Adipocyte (in vitro differentiated cells): Measurements from ENCODE around the gene SLC17A2.
"Not testable (repeated sequence)": the region's sequence is repeated elsewhere in the genome, so short reads cannot be mapped to it uniquely, and the experiment has no call there.

Experiments used
- DNase-seq: peaks from one replicate; pipeline ENCODE4 v3.0.0-alpha.2; 2015; ENCODE audit warnings: low read depth
- H3K27me3 ChIP-seq: replicated peaks from 2 replicates; pipeline ENCODE4 v1.7.0; 2013; ENCODE audit warnings: mild to moderate bottlenecking, low read length, moderate library complexity; ENCODE audit not compliant: control insufficient read depth, insufficient read depth
- H3K36me3 ChIP-seq: 2 replicates; pipeline ENCODE4 v1.7.0; 2013; ENCODE audit warnings: low read length, mild to moderate bottlenecking, moderate library complexity; ENCODE audit not compliant: control insufficient read depth, insufficient read depth, severe bottlenecking
- H3K4me1 ChIP-seq: 2 replicates; pipeline ENCODE4 v1.7.0; 2013; ENCODE audit warnings: mild to moderate bottlenecking, low read length, moderate library complexity; ENCODE audit not compliant: control insufficient read depth, insufficient read depth
- H3K4me3 ChIP-seq: 2 replicates; pipeline ENCODE4 v1.7.0; 2013; ENCODE audit warnings: mild to moderate bottlenecking, low read length, moderate library complexity
- H3K9ac ChIP-seq: 2 replicates; pipeline ENCODE4 v1.7.0; 2013; ENCODE audit warnings: mild to moderate bottlenecking, low read length, moderate library complexity
- H3K9me3 ChIP-seq: 2 replicates; pipeline ENCODE4 v1.7.0; 2013; ENCODE audit warnings: mild to moderate bottlenecking, low read length, moderate library complexity; ENCODE audit not compliant: control insufficient read depth

The SLC17A2 gene

DNA sequence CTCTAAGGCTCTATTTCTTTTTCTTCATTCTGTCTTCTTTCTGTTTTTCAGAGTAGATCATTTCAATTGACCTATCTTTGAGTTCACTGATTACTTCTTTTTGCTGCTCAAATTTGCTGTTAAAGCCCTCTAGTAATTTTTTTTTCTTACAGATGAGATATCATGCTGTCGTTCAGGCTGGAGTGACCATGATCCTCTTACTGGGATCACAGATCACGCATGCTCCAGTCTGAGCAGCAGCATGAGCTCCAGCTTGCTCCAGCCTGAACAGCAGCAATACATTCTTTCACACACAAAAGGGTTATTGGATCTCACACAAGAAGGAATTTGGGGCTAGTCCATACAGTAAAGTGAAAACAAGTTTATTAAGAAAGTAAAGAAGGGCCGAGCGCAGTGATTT, 19.8 kb upstream of the SLC17A2 start:
- Histone ChIP-seq H3K36me3 (no peaks in the 10 kb centered on the region), H3K27me3 (no peaks in the 10 kb centered on the region), H3K4me1 (no peaks in the 10 kb centered on the region), H3K9me3 (no peaks in the 10 kb centered on the region), H3K9ac (no peak overlapping the region), H3K4me3 (no peak overlapping the region)
- DNase-seq: no peak

GRCh38 chr6:25949695-25950094, 19.2 kb upstream of the SLC17A2 start:
- no peak for DNase-seq
- Histone ChIP-seq H3K4me1 (peaks cover 2% of the 10 kb centered on the region), H3K9me3 (no peaks in the 10 kb centered on the region), H3K4me3 (no peak overlapping the region), H3K27me3 (no peaks in the 10 kb centered on the region), H3K9ac (no peak overlapping the region), H3K36me3 (no peaks in the 10 kb centered on the region)

- not testable (repeated sequence) for H3K9me3 ChIP-seq, H3K4me1 ChIP-seq, H3K27me3 ChIP-seq, DNase-seq, H3K9ac ChIP-seq, H3K4me3 ChIP-seq, H3K36me3 ChIP-seq
These were observed 17.0 kb upstream of the SLC17A2 start for GRCh38 chr6:25947492-25947891.

DNA sequence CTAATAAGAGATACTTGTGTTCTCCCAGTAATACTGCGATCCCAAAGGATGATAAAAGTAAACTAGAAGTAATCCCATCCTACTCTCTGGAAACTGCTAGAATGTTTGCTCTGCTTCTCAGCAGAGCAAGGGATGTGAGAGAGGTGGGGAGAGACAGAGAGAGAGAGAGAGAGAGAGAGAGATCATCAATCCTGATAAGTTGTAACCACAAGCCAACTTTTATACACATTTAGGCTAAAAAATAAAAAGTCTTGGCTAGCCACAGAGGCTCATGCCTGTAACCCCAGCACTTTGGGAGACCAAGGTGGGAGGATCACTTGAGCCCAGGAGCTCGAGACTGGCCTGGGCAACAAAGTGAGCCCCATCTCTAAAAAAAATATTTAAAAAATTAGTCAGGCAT, 16.1 kb upstream of the SLC17A2 start:
- no peak for DNase-seq
- Histone ChIP-seq H3K4me3 (no peak overlapping the region), H3K36me3 (no peaks in the 10 kb centered on the region), H3K4me1 (peaks cover 6% of the 10 kb centered on the region), H3K9me3 (no peaks in the 10 kb centered on the region), H3K9ac (no peak overlapping the region), H3K27me3 (no peaks in the 10 kb centered on the region)

DNA sequence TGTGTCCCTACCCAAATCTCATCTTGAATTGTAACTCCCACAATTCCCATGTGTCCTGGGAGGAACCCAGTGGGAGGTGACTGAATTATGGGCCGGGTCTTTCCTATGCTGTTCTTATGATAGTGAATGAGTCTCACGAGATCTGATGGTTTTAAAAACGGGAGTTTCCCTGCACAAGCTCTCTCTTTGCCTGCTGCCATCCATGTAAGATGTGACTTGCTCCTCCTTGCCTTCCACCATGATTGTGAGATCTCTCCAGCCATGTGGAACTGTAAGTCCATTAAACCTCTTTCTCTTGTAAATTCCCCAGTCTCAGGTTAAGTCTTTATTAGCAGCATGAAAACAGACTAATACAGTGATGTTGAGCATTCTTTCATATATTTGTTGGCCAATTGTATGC, 15.2 kb upstream of the SLC17A2 start:
- H3K4me3 ChIP-seq, H3K36me3 ChIP-seq, H3K4me1 ChIP-seq, DNase-seq, H3K9ac ChIP-seq, H3K9me3 ChIP-seq, H3K27me3 ChIP-seq: not testable (repeated sequence)

GRCh38 chr6:25944688-25945574, 14.4 kb upstream of the SLC17A2 start:
- Histone ChIP-seq H3K4me3 (no peak overlapping the region), H3K27me3 (no peaks in the 10 kb centered on the region), H3K9me3 (no peaks in the 10 kb centered on the region), H3K9ac (no peak overlapping the region), H3K4me1 (peaks cover 6% of the 10 kb centered on the region), H3K36me3 (no peaks in the 10 kb centered on the region)
- DNase-seq: no peak

- H3K9me3 ChIP-seq: no peaks in the 10 kb centered on the region
- H3K9ac ChIP-seq: no peak overlapping the region
- no peaks in the 10 kb centered on the region for H3K27me3 ChIP-seq
- H3K4me3 ChIP-seq: no peak overlapping the region
- no peak for DNase-seq
- no peaks in the 10 kb centered on the region for H3K36me3 ChIP-seq
- peaks cover 6% of the 10 kb centered on the region for H3K4me1 ChIP-seq
These were observed 13.4 kb upstream of the SLC17A2 start for GRCh38 chr6:25943887-25944286.

DNA sequence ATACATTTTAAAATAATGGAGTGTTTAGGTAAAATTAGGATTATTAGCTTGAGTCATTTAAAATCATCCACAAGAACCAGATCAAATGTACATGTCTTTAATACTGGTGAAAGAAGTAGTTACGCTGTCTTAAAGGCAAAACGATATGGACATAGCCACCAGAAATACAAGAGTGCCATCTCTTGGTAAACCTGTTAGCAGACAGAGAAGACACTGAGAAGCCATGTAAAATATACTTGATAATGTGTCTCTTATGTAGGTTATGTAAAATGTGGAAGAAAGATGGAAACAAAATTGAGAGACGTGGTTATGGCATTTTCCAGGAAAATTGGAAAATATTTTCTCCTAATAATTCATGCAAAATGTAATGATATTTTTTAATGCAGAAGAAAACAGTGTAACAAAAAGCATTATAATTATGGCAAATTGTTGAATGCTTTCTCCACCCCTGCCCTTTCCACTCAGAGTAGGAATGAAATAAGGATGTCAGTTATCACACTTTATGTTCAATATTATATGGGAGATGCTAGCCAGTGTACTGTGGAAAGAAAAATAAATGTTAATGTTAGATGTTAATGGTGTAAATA, 12.2 kb upstream of the SLC17A2 start:
- H3K4me3 ChIP-seq: no peak overlapping the region
- H3K9me3 ChIP-seq: no peaks in the 10 kb centered on the region
- DNase-seq: peak; percentile 59
- no peaks in the 10 kb centered on the region for H3K36me3 ChIP-seq
- no peak overlapping the region for H3K9ac ChIP-seq
- H3K4me1 ChIP-seq: peaks cover 6% of the 10 kb centered on the region
- H3K27me3 ChIP-seq: no peaks in the 10 kb centered on the region

- H3K27me3 ChIP-seq: no peaks in the 10 kb centered on the region
- H3K4me1 ChIP-seq: peaks cover 8% of the 10 kb centered on the region
- no peaks in the 10 kb centered on the region for H3K9me3 ChIP-seq
- no peak overlapping the region for H3K9ac ChIP-seq
- no peak for DNase-seq
- H3K4me3 ChIP-seq: no peak overlapping the region
- H3K36me3 ChIP-seq: no peaks in the 10 kb centered on the region
These were observed 9.1 kb upstream of the SLC17A2 start for GRCh38 chr6:25939593-25939992.

DNA sequence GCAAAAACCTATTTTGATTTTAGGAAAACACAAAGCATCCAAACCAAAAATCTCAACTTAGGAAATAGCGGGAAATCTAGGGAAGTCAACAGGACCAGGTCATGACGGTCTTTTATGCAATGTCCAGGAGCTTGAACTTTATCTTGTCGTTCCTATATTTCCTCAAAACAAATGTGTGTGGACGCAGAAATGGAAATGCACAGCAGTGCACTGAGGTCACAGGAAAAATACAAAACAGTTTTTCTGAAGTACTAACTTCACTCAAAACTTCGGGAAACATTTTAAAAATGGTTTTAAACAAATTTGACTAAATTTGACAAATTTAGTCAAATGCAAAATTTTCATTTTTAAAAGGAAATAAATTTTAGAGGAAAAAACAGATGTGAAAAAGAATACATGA, 5.5 kb upstream of the SLC17A2 start:
- Histone ChIP-seq H3K9me3 (no peaks in the 10 kb centered on the region), H3K4me3 (no peak overlapping the region), H3K27me3 (no peaks in the 10 kb centered on the region), H3K36me3 (no peaks in the 10 kb centered on the region), H3K4me1 (peaks cover 7% of the 10 kb centered on the region), H3K9ac (no peak overlapping the region)
- no peak for DNase-seq

GRCh38 chr6:25934735-25935313, 4.3 kb upstream of the SLC17A2 start:
- Histone ChIP-seq H3K36me3 (no peaks in the 10 kb centered on the region), H3K27me3 (no peaks in the 10 kb centered on the region), H3K9ac (no peak overlapping the region), H3K4me3 (no peak overlapping the region), H3K4me1 (peaks cover 7% of the 10 kb centered on the region), H3K9me3 (no peaks in the 10 kb centered on the region)
- DNase-seq: peak; percentile 6
